Central memory CD8-positive, alpha-beta T cell (primary cell): ENCODE results near the gene TLX1.
A peak's percentile ranks its signal among the peaks of the same experiment; 100 is the strongest.

Experiments used
- ATAC-seq: fragments of 150-1000 bp; cut with Tn5 transposase; replicated peaks from 2 replicates; pipeline ENCODE4 v1.10.0; 2022; ENCODE audit warnings: mild to moderate bottlenecking, moderate FRiP score, moderate number of reproducible peaks; ENCODE audit not compliant: poor library complexity, severe bottlenecking; ENCODE audit errors: extremely low read depth
- DNase-seq, 2 donors: peaks; one replicate each; pipeline ENCODE4 v3.0.0; 2021; ENCODE audit warnings: low spot score in 2 of 2
- H3K27ac Mint-ChIP-seq: one replicate; pipeline ENCODE4 v1.8.0; 2022; ENCODE audit warnings: low read depth, mild to moderate bottlenecking, moderate library complexity, mixed read lengths
- H3K27me3 Mint-ChIP-seq: one replicate; pipeline ENCODE4 v1.8.0; 2022; ENCODE audit warnings: mixed read lengths
- H3K36me3 Mint-ChIP-seq: one replicate; pipeline ENCODE4 v1.8.0; 2022; ENCODE audit warnings: mild to moderate bottlenecking, moderate library complexity, mixed read lengths; ENCODE audit not compliant: insufficient read depth
- H3K4me1 Mint-ChIP-seq: one replicate; pipeline ENCODE4 v1.8.0; 2022; ENCODE audit warnings: mixed read lengths
- H3K4me3 Mint-ChIP-seq: one replicate; pipeline ENCODE4 v1.8.0; 2022; ENCODE audit warnings: mild to moderate bottlenecking, moderate library complexity, mixed read lengths
- H3K9me3 Mint-ChIP-seq: one replicate; pipeline ENCODE4 v1.8.0; 2022; ENCODE audit warnings: mixed read lengths

TLX1 gene

DNA sequence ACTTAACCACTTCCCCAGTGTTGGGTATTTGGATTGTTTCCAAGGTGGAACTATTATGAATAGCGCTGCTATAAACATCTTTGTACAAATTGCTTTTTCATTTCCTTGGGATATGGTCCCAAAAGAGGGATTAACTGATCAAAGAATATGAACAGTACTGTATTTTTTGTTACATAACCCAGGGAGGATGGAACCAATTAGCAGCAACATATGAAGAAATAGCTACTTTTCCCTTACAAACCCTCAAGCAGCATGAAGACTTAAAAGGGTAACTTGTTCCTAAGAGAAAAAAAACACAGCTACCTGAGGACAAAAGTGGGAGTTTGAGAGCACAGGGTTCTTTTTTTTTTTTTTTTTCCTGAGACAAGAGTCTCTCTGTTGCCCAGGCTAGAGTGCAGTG lies 13.1 kb upstream of the TLX1 start:
- Mint-ChIP-seq H3K36me3 (no peaks in the 10 kb centered on the region), H3K27me3 (peaks cover 82% of the 10 kb centered on the region), H3K27ac (no peak overlapping the region), H3K4me3 (no peak overlapping the region), H3K9me3 (no peaks in the 10 kb centered on the region), H3K4me1 (peaks cover 15% of the 10 kb centered on the region)
- DNase-seq (no peak), ATAC-seq (no peak)

DNA sequence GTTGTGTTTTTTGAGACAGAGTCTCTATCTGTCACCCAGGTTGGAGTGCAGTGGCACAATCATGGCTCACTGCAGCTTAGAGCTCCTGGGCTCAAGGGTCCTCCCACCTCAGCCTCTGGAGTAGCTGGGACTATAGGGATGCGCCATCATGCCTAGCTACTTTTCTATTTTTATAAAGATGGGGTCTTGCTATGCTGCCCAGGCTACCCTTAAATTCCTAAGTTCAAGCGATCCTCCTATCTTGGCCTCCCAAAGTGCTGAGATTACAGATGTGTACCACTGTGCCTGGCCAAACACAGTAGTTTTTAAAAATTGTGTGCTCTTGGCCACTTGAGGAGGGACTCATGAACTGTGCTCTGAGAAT lies 10.6 kb upstream of the TLX1 start:
- DNase-seq: no peak
- peak overlapping the region; percentile 95 for H3K27ac Mint-ChIP-seq
- H3K4me1 Mint-ChIP-seq: peaks cover 22% of the 10 kb centered on the region
- H3K36me3 Mint-ChIP-seq: no peaks in the 10 kb centered on the region
- ATAC-seq: no peak
- H3K27me3 Mint-ChIP-seq: peaks cover 78% of the 10 kb centered on the region
- H3K9me3 Mint-ChIP-seq: no peaks in the 10 kb centered on the region
- H3K4me3 Mint-ChIP-seq: peak overlapping the region; percentile 90

DNA sequence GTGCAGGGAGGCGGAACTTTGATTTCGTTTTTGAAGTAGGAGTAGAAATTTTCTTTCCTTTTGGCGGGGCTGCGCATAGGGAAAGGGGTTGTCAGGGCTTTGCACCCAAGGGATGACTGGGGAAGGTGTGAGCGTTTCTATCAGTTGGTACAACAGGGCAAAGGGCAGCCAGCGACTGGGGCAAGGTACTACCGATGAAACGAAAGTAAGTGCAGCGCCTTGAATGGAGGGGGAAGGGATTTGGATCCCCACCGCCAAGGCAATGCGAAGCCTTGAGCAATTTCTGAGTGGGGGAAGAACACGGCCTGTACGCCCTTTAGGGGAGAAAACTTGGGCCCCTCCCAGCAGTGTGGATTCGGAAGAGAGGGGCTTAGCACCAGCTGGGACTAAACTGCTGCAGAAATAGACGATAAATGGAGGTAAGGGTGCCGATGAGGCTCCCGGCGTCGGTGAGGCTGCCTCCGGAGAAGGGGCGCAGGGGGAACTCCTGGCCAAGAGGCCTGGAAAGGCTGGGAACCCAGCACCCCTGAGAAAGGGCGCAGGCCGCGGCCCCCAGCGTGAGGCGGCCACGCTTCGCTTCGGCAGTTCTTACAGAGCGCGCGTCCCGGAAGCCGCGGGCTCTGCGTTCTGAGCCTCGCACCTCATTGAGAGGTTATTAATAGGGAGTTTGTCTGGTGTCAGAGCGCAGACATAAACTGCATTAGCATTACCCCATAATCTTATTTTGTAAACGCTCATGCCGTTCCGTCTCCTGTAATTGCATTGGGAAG lies 10.0 kb upstream of the TLX1 start:
- no peak for DNase-seq
- peaks cover 80% of the 10 kb centered on the region for H3K27me3 Mint-ChIP-seq
- peak; percentile 82 for ATAC-seq
- H3K4me1 Mint-ChIP-seq: peaks cover 22% of the 10 kb centered on the region
- peak overlapping the region; percentile 90 for H3K4me3 Mint-ChIP-seq
- H3K9me3 Mint-ChIP-seq: no peaks in the 10 kb centered on the region
- peak overlapping the region; percentile 95 for H3K27ac Mint-ChIP-seq
- no peaks in the 10 kb centered on the region for H3K36me3 Mint-ChIP-seq

DNA sequence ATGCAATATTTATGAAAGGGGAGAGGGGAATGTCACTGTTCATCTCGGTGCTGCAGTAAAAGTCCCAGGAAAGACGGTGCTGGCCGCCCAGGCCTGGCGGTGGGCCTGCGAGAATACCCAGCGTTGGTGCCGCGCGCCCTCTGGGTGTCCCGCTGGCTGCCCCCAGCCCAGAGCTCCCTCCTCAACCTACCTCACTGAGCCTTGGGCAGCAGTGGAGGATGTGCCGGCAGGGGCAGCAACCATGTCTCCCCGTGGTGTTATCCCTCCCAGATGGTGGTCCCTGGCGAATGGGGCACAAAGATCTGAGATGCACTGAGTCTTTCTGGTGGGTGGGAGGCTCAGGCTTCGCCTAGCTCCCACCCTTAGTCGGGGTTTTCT lies 9.5 kb upstream of the TLX1 start:
- Mint-ChIP-seq H3K4me1 (peaks cover 22% of the 10 kb centered on the region), H3K27me3 (peaks cover 80% of the 10 kb centered on the region), H3K36me3 (no peaks in the 10 kb centered on the region), H3K27ac (no peak overlapping the region), H3K9me3 (no peaks in the 10 kb centered on the region), H3K4me3 (peak overlapping the region; percentile 90)
- DNase-seq (no peak), ATAC-seq (peak; percentile 9)

DNA sequence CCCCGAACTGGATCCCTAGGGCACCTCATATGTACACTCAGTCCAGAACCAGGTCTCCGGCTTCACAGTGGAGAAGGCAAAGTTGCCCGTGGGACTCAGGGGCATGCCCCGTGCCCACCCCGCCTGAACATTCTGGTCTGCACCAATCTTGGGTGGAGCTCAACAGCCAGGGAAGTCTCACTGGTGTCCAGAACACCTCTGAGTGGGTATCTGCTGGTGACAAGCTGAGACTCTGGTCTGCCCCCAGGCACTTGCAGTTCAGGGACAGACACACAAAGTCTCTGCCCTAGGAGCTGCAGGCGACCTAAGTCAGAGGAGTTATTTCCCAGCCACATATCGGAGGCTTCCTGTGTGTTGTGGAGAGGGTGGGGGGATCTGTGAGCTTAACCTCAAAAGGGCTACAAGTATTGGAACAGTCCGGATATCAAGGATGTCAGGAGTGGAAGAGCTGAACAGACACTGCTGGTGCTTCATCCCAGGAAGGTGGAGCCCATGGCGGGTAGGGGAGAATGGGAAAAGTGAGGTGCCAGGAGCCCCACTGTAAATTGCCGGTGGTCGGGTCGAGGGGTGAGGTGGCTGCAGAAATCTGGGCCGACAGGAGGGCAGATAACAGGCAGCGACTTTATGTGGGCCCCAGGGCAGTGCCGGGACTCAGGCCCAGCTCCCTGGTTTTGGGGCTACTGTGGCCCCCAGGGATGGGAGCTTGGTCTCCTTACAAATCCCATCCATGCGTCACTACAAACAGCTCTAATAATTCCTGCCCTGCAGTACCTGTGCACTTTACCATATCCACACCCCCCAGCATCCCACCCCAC lies 8.6 kb upstream of the TLX1 start:
- Mint-ChIP-seq H3K27me3 (peaks cover 86% of the 10 kb centered on the region), H3K4me1 (peaks cover 22% of the 10 kb centered on the region), H3K36me3 (no peaks in the 10 kb centered on the region), H3K27ac (no peak overlapping the region), H3K9me3 (no peaks in the 10 kb centered on the region), H3K4me3 (peak overlapping the region; percentile 10)
- ATAC-seq (no peak), DNase-seq (no peak)

DNA sequence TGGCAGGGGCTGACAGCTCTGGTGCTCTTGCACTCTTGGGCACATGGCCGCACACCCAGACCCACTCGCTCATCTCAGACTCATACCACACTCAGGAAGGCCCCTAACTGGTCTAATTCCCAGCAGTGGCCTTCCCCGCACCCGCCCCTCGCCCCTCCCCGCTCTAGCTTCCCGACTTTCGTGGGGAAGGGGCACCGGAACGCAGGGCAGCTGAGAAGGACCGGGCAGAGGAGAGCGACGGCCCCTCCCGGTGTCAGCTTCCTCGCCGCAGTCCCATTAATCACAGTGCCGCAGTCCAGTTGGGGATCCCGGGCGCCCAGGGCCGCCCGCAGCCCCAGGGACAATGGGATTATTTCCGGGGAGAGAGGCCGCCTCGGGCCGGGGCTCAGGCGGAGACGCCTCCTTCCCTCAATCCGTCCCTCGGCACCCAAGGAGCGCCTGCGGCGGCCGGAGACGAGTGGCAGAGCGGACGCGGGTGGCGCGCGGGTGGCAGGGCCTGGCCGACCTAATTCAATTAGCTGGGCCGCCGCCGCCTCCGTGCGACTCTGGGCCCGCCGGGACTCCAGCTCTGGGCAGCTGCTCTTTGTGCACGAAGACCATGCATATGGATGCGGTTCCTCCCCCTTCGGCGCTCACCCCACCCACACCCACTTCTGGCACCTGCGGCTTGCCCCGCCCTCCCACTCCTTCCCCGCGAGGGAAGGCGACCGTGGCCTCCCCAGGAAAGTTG lies 7.8 kb upstream of the TLX1 start:
- Mint-ChIP-seq H3K4me1 (peaks cover 22% of the 10 kb centered on the region), H3K27me3 (peaks cover 92% of the 10 kb centered on the region), H3K4me3 (peak overlapping the region; percentile 10), H3K27ac (no peak overlapping the region), H3K36me3 (no peaks in the 10 kb centered on the region), H3K9me3 (no peaks in the 10 kb centered on the region)
- DNase-seq: no peak
- no peak for ATAC-seq

DNA sequence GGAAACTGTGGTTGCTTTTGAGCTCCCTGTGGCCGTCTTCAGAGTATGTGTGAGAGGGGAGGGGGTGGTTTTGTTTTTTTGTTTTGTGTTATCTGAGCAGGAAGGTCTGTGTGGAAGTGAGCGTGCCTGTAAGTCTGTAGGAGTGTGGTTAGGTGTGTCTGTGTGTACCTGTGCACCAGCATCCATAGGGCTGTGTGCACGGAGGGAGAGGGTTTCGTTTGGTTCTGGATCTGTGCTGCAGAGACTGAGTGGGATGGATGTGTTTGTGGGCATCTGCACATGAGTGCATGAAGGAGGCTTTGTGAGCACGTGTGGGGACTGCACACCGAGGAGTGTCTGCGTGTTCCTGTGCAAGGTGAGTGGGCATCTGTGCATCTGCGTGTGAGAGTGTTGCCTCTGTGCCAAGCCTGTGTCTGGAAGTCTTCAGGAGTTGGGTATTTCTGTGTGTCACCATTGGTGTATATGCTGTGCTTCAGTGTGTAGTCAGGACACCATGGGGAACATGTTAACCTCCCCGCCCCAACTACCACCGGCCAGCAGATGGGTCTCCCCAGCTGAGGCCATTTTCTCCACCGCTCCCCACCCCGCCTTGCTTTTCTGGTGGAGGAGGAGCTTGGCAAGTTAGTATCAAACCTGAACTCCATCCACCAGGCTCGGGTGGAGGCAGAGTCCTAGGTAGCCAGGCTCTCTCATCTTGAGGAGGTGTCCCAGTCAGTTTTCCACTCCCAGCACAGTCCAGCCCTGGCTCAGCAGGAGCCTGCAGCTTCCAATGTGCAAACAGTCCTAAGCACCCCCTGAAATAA lies 7.1 kb upstream of the TLX1 start:
- H3K4me1 Mint-ChIP-seq: peaks cover 22% of the 10 kb centered on the region
- H3K9me3 Mint-ChIP-seq: no peaks in the 10 kb centered on the region
- ATAC-seq (no peak), DNase-seq (no peak)
- no peaks in the 10 kb centered on the region for H3K36me3 Mint-ChIP-seq
- H3K27me3 Mint-ChIP-seq: peaks cover 92% of the 10 kb centered on the region
- H3K4me3 Mint-ChIP-seq: peak overlapping the region; percentile 10
- no peak overlapping the region for H3K27ac Mint-ChIP-seq

DNA sequence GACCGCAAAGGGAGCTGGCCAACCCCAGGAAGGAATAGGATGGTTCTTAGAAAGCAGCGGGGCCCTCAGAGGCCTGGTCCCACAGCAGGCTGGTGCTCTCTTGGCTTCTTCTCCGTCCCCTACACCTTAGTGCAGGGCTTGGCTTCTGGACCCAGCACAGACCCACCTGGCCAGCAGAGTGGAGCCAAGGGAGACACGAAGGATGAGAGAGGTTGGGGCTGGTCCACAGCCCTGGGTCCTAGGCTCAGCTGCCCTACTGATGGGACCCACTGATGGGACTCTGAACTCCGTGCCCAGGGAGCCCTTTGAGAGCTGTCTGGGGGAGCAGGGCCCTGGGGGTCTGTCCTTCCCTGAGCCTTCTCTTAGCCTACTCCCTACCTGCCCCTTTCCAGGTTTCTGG lies 6.2 kb upstream of the TLX1 start:
- no peak for DNase-seq
- peaks cover 92% of the 10 kb centered on the region for H3K27me3 Mint-ChIP-seq
- H3K9me3 Mint-ChIP-seq: no peaks in the 10 kb centered on the region
- H3K4me1 Mint-ChIP-seq: peaks cover 22% of the 10 kb centered on the region
- H3K27ac Mint-ChIP-seq: no peak overlapping the region
- no peak overlapping the region for H3K4me3 Mint-ChIP-seq
- ATAC-seq: no peak
- no peaks in the 10 kb centered on the region for H3K36me3 Mint-ChIP-seq

DNA sequence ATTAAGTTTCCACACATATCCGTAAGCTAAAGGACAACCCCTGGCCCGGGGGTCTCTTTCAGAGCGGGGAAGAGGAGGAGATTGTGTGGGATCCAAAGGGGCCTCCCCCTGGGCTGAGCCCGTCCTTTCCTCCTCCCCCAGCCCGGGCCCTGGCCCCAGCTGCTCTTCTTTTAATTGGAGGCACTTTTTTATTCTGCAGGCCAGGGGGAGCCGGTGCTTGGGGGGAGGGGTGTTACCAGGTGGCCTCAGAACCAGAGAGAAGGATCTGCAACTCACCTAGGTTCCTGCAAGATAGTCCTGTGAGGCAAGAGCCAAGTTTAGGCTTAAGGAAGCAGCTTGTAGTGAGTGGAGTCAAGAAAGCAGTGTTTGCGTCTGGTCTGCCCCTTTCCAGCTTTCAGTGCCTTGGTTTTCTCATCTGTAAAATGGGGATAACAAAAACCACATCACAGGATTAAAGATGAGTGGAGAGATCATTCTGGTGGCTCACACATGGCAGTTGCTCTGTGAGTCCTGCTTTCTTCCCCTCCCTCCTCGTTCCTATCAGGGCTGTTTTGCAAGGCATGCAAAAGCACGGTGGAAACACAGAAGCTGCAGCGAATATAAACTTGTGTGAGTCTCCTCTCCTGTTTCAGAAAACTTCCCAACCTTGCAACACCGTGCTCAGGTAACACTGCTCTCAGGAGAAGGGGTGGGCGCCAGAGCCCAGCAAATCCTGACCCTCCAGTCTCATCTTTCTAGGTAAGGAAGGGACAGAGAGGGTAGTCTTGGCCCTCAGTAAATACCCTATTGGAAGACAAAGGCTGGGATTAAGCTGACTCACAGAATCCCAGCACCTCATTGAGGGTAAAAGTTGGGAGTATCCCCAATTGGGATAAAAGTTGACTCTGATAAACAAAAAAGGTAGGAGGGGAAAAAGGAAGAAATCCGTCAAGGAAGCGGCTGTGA lies 4.1 kb upstream of the TLX1 start:
- Mint-ChIP-seq H3K36me3 (no peaks in the 10 kb centered on the region), H3K9me3 (no peaks in the 10 kb centered on the region), H3K4me3 (no peak overlapping the region), H3K27me3 (peaks cover 84% of the 10 kb centered on the region), H3K27ac (no peak overlapping the region), H3K4me1 (peaks cover 7% of the 10 kb centered on the region)
- ATAC-seq (no peak), DNase-seq (no peak)

DNA sequence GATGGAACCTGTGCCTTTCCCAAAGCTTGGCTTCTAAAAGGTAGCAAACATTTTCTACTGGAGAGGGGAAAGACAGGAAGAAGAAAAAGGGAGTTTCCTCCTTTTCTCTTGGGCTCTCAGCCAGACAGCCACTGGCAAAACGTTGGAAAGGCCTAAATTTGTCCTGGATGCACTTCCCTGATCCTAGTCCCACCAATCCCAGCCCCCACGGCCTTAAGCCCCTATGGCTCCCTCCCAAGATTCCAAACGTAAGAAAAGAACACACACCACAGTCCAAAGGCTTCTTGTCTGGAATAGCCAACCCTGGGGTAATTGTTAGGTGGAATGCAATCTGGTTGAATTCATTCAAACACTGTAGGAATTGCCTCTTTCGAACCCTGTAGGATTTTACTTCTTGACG lies 959 bp upstream of the TLX1 start:
- no peaks in the 10 kb centered on the region for H3K9me3 Mint-ChIP-seq
- no peak overlapping the region for H3K4me3 Mint-ChIP-seq
- DNase-seq (no peak), ATAC-seq (no peak)
- H3K36me3 Mint-ChIP-seq: peaks cover 3% of the 10 kb centered on the region
- H3K27me3 Mint-ChIP-seq: peaks cover 88% of the 10 kb centered on the region
- peaks cover 8% of the 10 kb centered on the region for H3K4me1 Mint-ChIP-seq
- no peak overlapping the region for H3K27ac Mint-ChIP-seq

DNA sequence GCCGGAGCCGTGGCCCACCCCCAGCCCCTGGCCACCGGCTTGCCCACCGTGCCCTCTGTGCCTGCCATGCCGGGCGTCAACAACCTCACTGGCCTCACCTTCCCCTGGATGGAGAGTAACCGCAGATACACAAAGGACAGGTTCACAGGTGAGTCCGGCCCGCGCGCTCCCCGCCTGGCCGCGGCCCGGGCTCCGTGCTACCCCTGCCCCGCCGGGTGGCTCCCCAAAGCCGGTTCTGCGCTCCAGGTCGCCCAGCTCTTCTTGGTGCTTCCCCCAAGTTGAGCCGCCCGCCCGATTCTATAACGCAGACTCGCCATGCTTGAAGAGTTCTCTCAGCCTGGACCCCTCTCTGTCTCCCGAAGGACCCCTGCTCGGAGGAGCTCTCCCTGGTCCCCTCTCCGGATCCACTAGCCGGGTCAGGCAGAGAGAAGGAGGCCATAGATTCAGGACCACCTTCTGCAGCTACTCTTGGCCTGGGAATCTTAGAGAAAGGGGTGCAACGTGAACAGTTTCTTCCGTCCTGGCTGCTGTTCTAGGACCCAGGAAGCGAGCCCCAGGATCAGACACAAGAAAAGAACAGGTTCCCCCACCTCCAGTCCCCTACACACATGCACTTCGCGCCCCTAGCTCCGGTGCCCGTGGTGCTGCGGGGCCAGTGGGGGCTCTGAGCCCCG lies 999 bp downstream of the TLX1 start:
- H3K36me3 Mint-ChIP-seq: peaks cover 6% of the 10 kb centered on the region
- H3K4me3 Mint-ChIP-seq: peak overlapping the region; percentile 41
- H3K27ac Mint-ChIP-seq: no peak overlapping the region
- H3K27me3 Mint-ChIP-seq: peaks cover 90% of the 10 kb centered on the region
- DNase-seq (no peak), ATAC-seq (no peak)
- H3K9me3 Mint-ChIP-seq: no peaks in the 10 kb centered on the region
- H3K4me1 Mint-ChIP-seq: peaks cover 17% of the 10 kb centered on the region
